IMR-90 (cell line): ENCODE measurements around the gene VDAC1. TPM values are rescaled to one million over a fixed set of nuclear protein-coding genes. Genes with fewer than 3 reads are reported as not detected.

ENCODE experiments used
- ATAC-seq: fragments of 200-7000 bp; cut with Tn5 transposase; 2 replicates; pipeline ENCODE4 v1.9.1; 2020; ENCODE audit warnings: low read depth, mild to moderate bottlenecking, moderate library complexity
- BruUV-seq: library from RNA; stranded (reverse); fragments of 400-500 nt; replicated peaks from 2 replicates; lab custom pipeline; 2021; lab: Mats Ljungman, UMichigan
- CTCF ChIA-PET: fragments of 300-600 bp; formaldehyde crosslinking; extraction: SDS; loops from one replicate; lab custom pipeline; 2021; ENCODE audit warnings: antibody characterized with exemption; lab: Yijun Ruan, JAX
- POLR2A ChIA-PET: fragments of 300-600 bp; sonication (Branson Sonifier 250); formaldehyde crosslinking; loops from one replicate; lab custom pipeline; 2022; ENCODE audit warnings: antibody characterized with exemption; ENCODE audit not compliant: unreplicated experiment; lab: Charles Lee
- DNase-seq: peaks from one replicate; pipeline ENCODE4 v3.0.0; 2013
- H2AFZ ChIP-seq: replicated peaks from 2 replicates; pipeline ENCODE3; 2013; ENCODE audit warnings: low read length, mild to moderate bottlenecking; ENCODE audit not compliant: poor library complexity
- H2AK5ac ChIP-seq: 2 replicates; pipeline ENCODE4 v1.6.1; 2013; ENCODE audit warnings: low read depth, low read length, inconsistent platforms
- H2AK9ac ChIP-seq: replicated peaks from 2 replicates; pipeline ENCODE3; 2013; ENCODE audit warnings: mild to moderate bottlenecking, low read depth, low read length, moderate library complexity; ENCODE audit not compliant: poor library complexity
- H2BK120ac ChIP-seq: 2 replicates; pipeline ENCODE4 v1.6.1; 2013; ENCODE audit warnings: low read depth, low read length, inconsistent platforms
- H2BK15ac ChIP-seq: 3 replicates; pipeline ENCODE4 v1.6.1; 2013; ENCODE audit warnings: low read depth, low read length, inconsistent platforms
- H2BK20ac ChIP-seq: 2 replicates; pipeline ENCODE4 v1.6.1; 2013; ENCODE audit warnings: low read depth, mild to moderate bottlenecking, inconsistent platforms, low read length, moderate library complexity
- H2BK5ac ChIP-seq: 2 replicates; pipeline ENCODE4 v1.6.1; 2013; ENCODE audit warnings: mild to moderate bottlenecking, low read depth, low read length, inconsistent platforms; ENCODE audit not compliant: poor library complexity, severe bottlenecking
- H3K14ac ChIP-seq: replicated peaks from 2 replicates; pipeline ENCODE4 v1.6.1; 2013; ENCODE audit warnings: low read depth, low read length, inconsistent platforms
- H3K18ac ChIP-seq: 2 replicates; pipeline ENCODE4 v1.6.1; 2013; ENCODE audit warnings: low read depth, low read length, control low read depth
- H3K23ac ChIP-seq: 2 replicates; pipeline ENCODE4 v1.6.1; 2013; ENCODE audit warnings: low read depth, low read length, inconsistent platforms
- H3K27ac ChIP-seq: 2 replicates; pipeline ENCODE4 v1.5.1; 2013; ENCODE audit warnings: mild to moderate bottlenecking, control low read depth, low read length; ENCODE audit not compliant: insufficient read depth
- H3K27me3 ChIP-seq: 2 replicates; pipeline ENCODE4 v1.6.1; 2013; ENCODE audit warnings: low read length; ENCODE audit not compliant: control insufficient read depth, insufficient read depth
- H3K36me3 ChIP-seq: 2 replicates; pipeline ENCODE4 v1.6.1; 2013; ENCODE audit warnings: low read length, mixed read lengths; ENCODE audit not compliant: control insufficient read depth, insufficient read depth
- H3K4ac ChIP-seq: 2 replicates; pipeline ENCODE4 v1.6.1; 2013; ENCODE audit warnings: low read depth, low read length, inconsistent platforms
- H3K4me1 ChIP-seq: 2 replicates; pipeline ENCODE4 v1.6.1; 2013; ENCODE audit warnings: low read length, mixed read lengths; ENCODE audit not compliant: control insufficient read depth, insufficient read depth
- H3K4me2 ChIP-seq: 2 replicates; pipeline ENCODE4 v1.6.1; 2013; ENCODE audit warnings: low read depth, mild to moderate bottlenecking, control low read depth, low read length, moderate library complexity
- H3K4me3 ChIP-seq: 2 replicates; pipeline ENCODE4 v1.5.1; 2013; ENCODE audit warnings: low read depth, mild to moderate bottlenecking, control low read depth, low read length, moderate library complexity; ENCODE audit not compliant: insufficient read depth
- H3K56ac ChIP-seq: 2 replicates; pipeline ENCODE4 v1.6.1; 2013; ENCODE audit warnings: low read length, inconsistent platforms; ENCODE audit not compliant: insufficient read depth; ENCODE audit errors: extremely low read depth
- H3K79me1 ChIP-seq, 2 experiments: 2 replicates each; pipeline ENCODE4 v1.6.1; 2013; ENCODE audit warnings: low read length in 2 of 2, inconsistent platforms in 1 of 2, low read depth in 1 of 2
- H3K9ac ChIP-seq: 2 replicates; pipeline ENCODE4 v1.6.1; 2013; ENCODE audit warnings: low read depth, low read length, control low read depth
- H3K9me1 ChIP-seq: 2 replicates; pipeline ENCODE4 v1.6.1; 2013; ENCODE audit warnings: low read length, inconsistent platforms; ENCODE audit not compliant: insufficient read depth
- H3K9me3 ChIP-seq: 2 replicates; pipeline ENCODE4 v1.6.1; 2013; ENCODE audit warnings: low read length; ENCODE audit not compliant: control insufficient read depth, insufficient read depth
- H4K20me1 ChIP-seq: 2 replicates; pipeline ENCODE4 v1.6.1; 2013; ENCODE audit warnings: low read length, inconsistent platforms; ENCODE audit not compliant: insufficient read depth
- H4K5ac ChIP-seq: 2 replicates; pipeline ENCODE4 v1.6.1; 2013; ENCODE audit warnings: mild to moderate bottlenecking, low read depth, low read length, control low read depth
- H4K8ac ChIP-seq, 2 experiments: 2 replicates each; pipeline ENCODE4 v1.6.1; 2013; ENCODE audit warnings: low read depth in 2 of 2, low read length in 2 of 2, control low read depth in 1 of 2, inconsistent platforms in 1 of 2
- H4K91ac ChIP-seq: 2 replicates; pipeline ENCODE4 v1.6.1; 2013; ENCODE audit warnings: low read depth, low read length, inconsistent platforms; ENCODE audit not compliant: insufficient read depth
- CEBPB ChIP-seq: IDR thresholded peaks from 2 replicates; pipeline ENCODE4 v1.6.1; 2012; ENCODE audit warnings: low read depth, low read length, improper control_type of control experiment
- CHD1 ChIP-seq: IDR thresholded peaks from 2 replicates; pipeline ENCODE4 v1.6.1; 2012; ENCODE audit warnings: low read depth, low read length, improper control_type of control experiment
- CTCF ChIP-seq: conservative IDR thresholded peaks from 2 replicates; pipeline ENCODE4 v1.5.1; 2012; ENCODE audit warnings: mild to moderate bottlenecking, low read depth, low read length, improper control_type of control experiment
- ELK1 ChIP-seq: fragments of 150-350 bp; IDR thresholded peaks from 2 replicates; pipeline ENCODE4 v1.6.1; 2016; ENCODE audit warnings: low read depth, mild to moderate bottlenecking, low read length, moderate library complexity, borderline replicate concordance
- FOS ChIP-seq: fragments of 150-350 bp; IDR thresholded peaks from 2 replicates; pipeline ENCODE4 v1.6.1; 2016; ENCODE audit warnings: low read depth, low read length
- MAZ ChIP-seq: IDR thresholded peaks from 2 replicates; pipeline ENCODE4 v1.6.1; 2012; ENCODE audit warnings: low read depth, mild to moderate bottlenecking, low read length, improper control_type of control experiment, moderate library complexity, borderline replicate concordance
- NFE2L2 ChIP-seq: fragments of 150-350 bp; IDR thresholded peaks from 2 replicates; pipeline ENCODE4 v1.6.1; 2016; ENCODE audit warnings: low read depth, mild to moderate bottlenecking, low read length
- POLR2A ChIP-seq: IDR thresholded peaks from 2 replicates; pipeline ENCODE4 v1.6.1; 2012; ENCODE audit warnings: mild to moderate bottlenecking, low read depth, low read length
- RCOR1 ChIP-seq: IDR thresholded peaks from 2 replicates; pipeline ENCODE4 v1.6.1; 2012; ENCODE audit warnings: mild to moderate bottlenecking, low read length, improper control_type of control experiment; ENCODE audit not compliant: insufficient replicate concordance
- SMC3 ChIP-seq: fragments of 150-350 bp; IDR thresholded peaks from 2 replicates; pipeline ENCODE4 v1.6.1; 2016; ENCODE audit warnings: low read depth, mild to moderate bottlenecking, antibody characterized with exemption, low read length, moderate library complexity
- USF2 ChIP-seq: fragments of 150-350 bp; IDR thresholded peaks from 2 replicates; pipeline ENCODE4 v1.6.1; 2017; ENCODE audit warnings: mild to moderate bottlenecking, antibody characterized with exemption, low read length, low read depth
- WGBS, 2 experiments: methylation state at CpG; one replicate each; pipeline versions ENCODE4 v1.1.5 to v1.1.7; 2013; ENCODE audit warnings: missing lambda C conversion rate in 2 of 2; ENCODE audit not compliant: insufficient read length in 1 of 2; ENCODE audit errors: extremely low coverage in 2 of 2; 5-methylcytosine and 5-hydroxymethylcytosine counted together
- dilution Hi-C: fragments of 300-500 bp; cut with HindIII; formaldehyde crosslinking; loops from one replicate; pipeline ENCODE4 v1.14.3; 2018; ENCODE audit warnings: low sequenced_read_pairs; ENCODE audit not compliant: unreplicated experiment
- in situ Hi-C: fragments of 300-500 bp; cut with MboI; formaldehyde crosslinking; loops from 3 replicates; pipeline ENCODE4 v1.14.3; 2019; ENCODE audit warnings: low sequenced_read_pairs, inconsistent platforms, mixed read lengths
- intact Hi-C: fragments of 100-400 bp; cut with micrococcal nuclease; formaldehyde crosslinking; loops from 2 replicates; pipeline ENCODE4 v1.10.0; 2022
- polyA plus RNA-seq, 3 experiments: library from polyadenylated mRNA; depleted of rRNA; stranded (reverse); fragments of >200 nt; gene quantifications; 2 replicates each; pipeline ENCODE4 v1.2.3, GENCODE V29; 2012; ENCODE audit warnings: low replicate concordance in 1 of 3
- total RNA-seq: library from RNA; depleted of rRNA; stranded (reverse); fragments of >200 nt; gene quantifications from 2 replicates; pipeline ENCODE4 v1.2.3, GENCODE V29; 2012

Gene VDAC1
- total and polyA plus RNA-seq, 2 of the 4 experiments (the other 2 are of a cell fraction): 289 to 365 TPM

GRCh38 chr5:134001938-134002731 lies 2.6 kb downstream of the VDAC1 start:
- BruUV-seq: no TSS peak
- peaks cover 34% of the 10 kb centered on the region for H3K9me1 ChIP-seq
- no peaks in the 10 kb centered on the region for H3K27me3 ChIP-seq
- ChIA-PET POLR2A (no interaction called here), CTCF (no interaction called here)
- H3K79me1 ChIP-seq: peaks cover 10 to 72% of the 10 kb centered on the region in 2 experiments
- dilution Hi-C loops: no loop called here
- H2BK120ac ChIP-seq: no peak overlapping the region
- no peak overlapping the region for H3K4ac ChIP-seq
- no peak overlapping the region for H3K14ac ChIP-seq
- intact Hi-C loops: no loop called here
- H2AK5ac ChIP-seq: peak overlapping the region; percentile 35; the same call in 1 of the 2 replicates
- 86% methylated on average over 2 of the region's 13 CpGs; no CpG with 5 or more reads in 1 of the 2 experiments for WGBS, 2 experiments
- no peak overlapping the region for H3K9ac ChIP-seq
- H2BK5ac ChIP-seq: no peak overlapping the region
- no peak overlapping the region for H2AFZ ChIP-seq
- DNase-seq: no peak
- peaks cover 28% of the 10 kb centered on the region for H3K4me1 ChIP-seq
- no peak overlapping the region for H2BK20ac ChIP-seq
- no peak overlapping the region for H2BK15ac ChIP-seq
- in situ Hi-C loops: no loop called here
- H4K8ac ChIP-seq: no peak overlapping the region; a peak in 1 of 4 replicates
- ATAC-seq: no peak
- H3K9me3 ChIP-seq: no peaks in the 10 kb centered on the region
- H4K5ac ChIP-seq: no peak overlapping the region
- peaks cover 15% of the 10 kb centered on the region for H3K36me3 ChIP-seq
- H3K4me3 ChIP-seq: no peak overlapping the region
- H3K18ac ChIP-seq: no peak overlapping the region
- H3K27ac ChIP-seq: no peak overlapping the region
- no peak for TF ChIP-seq USF2
- no peak for TF ChIP-seq NFE2L2
- no peak for TF ChIP-seq CEBPB
- no peak for TF ChIP-seq POLR2A
- TF ChIP-seq ELK1: no peak
- no peak for TF ChIP-seq CTCF
- TF ChIP-seq SMC3: no peak
- TF ChIP-seq MAZ: no peak
- no peak for TF ChIP-seq FOS
- TF ChIP-seq CHD1: no peak
- no peak for TF ChIP-seq RCOR1
- peak overlapping the region; percentile 17; the same call in 1 of the 2 replicates for H3K4me2 ChIP-seq
- no peak overlapping the region for H4K91ac ChIP-seq
- H4K20me1 ChIP-seq: peaks cover 68% of the 10 kb centered on the region
- H2AK9ac ChIP-seq: no peak overlapping the region
- no peak overlapping the region for H3K56ac ChIP-seq
- peak overlapping the region; percentile 40; the same call in 1 of the 2 replicates for H3K23ac ChIP-seq
